Anterior cingulate cortex (tissue), 58 donors: ENCODE data around the gene TRMT2A.

Experiments
- DNase-seq, 58 donors: peaks; one replicate each; lab custom pipeline; 2025; lab: John Stamatoyannopoulos, UW

TRMT2A gene

DNA sequence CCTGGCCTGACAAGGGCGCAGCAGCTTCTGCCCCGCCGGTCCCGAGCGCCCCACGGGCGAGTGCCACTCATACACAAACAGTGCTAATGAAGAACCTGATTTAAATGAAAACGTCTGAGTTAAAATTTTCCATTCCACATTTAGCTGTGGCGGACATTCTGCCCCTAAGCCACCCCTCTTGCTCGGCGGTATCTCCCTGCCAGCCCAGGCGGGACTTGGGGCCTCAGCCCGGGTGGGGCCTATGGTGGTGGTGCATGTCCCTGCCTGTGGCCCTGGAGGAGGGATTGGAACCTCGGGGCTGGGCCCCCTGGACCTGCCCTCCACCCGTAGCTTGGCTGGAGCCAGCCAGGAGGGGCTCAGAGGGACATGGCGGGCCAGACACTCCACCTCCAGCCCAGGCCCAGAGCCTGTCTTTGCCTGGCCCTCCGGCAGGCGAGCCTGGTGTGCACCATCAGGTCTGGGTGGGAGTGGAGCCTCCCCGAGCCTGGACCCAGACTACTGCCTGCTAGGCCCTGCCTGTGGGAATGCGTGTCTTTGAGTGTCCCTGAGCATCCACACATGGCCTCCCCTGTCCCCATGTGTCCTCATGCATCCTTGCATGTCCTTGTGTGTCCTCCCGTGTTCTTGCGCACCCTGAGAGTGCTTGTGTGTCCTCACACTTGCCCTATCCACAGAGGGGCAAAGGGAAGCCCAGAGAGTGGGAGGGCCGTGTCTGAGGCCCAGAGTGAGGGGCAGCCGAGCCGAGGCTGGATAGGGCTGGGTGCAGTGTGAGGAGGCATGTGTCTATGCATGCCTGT lies 19.0 kb upstream of the TRMT2A start:
- no peak for DNase-seq

DNA sequence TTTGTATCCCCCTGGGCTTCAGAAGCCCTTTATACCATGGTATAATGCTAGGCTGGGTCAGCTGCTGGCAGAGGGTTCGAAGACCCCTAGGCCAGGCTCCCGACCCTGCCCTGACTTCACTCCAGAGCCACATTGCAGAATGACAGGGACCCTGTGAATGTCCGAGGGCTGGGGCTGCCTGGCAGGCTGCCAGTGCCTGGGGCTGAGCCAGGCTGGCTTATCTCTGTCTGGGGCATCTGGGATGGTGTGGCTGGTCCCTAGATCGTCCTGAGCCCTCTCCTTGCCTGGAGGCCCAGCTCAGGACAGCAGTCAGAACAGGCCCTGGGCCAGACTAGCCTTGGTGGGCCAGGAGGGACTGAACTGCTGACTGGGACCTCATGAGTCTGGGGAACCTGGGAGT lies 18.2 kb upstream of the TRMT2A start:
- DNase-seq = no peak

DNA sequence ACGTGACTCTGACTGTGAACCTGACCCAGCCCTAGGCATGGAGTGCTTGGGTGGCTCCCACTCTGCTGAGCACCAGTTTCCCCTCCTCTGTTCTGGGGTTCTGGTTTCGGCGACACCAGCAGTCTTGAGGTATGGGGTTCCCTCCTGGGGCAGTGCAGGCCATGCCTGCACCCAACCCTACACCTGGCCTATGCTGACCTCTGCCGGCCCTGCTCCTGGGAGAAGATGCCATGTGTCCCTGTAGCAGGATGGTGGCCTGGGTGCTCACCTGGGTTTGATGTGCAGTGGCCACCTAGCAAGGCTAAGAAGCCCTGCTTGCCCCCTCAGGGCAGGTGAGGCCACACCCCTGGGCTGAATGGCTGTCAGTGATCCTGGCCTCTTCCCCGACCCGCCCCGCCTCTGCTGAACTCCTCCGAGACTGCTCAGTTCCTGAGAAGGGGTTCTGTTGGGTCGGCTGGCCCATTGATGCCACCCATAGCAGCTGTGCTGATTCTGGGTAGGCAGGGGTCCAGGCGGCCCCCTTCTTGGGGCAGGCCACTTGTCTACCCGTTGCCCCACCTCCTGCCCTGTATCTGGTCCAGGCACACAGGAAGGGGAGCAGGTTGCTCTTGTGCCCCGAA lies 17.0 kb upstream of the TRMT2A start:
- no peak for DNase-seq

DNA sequence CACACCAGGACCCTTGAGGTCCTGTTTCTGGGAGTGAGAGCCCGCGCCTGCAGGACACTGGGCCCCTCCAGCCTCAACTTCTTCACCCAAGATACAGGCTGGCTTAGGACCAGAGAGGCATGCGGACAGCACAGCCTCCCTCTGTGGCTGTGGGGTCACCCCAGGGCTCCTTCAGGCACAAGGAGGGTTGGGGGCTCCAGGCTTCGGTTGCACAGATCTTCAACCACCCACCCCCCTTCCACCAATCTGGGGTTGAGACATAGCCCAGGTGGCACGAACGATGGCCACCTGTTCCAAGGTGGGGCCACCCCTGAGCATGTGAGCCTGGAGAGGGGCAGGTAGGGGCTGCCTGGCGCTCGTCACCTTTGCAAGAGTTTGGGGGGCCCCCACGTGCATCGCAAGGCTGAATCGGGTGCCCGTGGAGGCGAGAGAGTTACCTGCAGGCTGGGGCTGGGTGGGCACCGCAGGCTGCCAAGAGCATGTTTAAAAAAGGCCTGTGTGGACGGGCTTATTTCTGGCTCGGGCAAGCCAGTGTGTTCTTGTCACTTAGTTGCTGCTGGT lies 15.7 kb upstream of the TRMT2A start:
- DNase-seq = no peak

DNA sequence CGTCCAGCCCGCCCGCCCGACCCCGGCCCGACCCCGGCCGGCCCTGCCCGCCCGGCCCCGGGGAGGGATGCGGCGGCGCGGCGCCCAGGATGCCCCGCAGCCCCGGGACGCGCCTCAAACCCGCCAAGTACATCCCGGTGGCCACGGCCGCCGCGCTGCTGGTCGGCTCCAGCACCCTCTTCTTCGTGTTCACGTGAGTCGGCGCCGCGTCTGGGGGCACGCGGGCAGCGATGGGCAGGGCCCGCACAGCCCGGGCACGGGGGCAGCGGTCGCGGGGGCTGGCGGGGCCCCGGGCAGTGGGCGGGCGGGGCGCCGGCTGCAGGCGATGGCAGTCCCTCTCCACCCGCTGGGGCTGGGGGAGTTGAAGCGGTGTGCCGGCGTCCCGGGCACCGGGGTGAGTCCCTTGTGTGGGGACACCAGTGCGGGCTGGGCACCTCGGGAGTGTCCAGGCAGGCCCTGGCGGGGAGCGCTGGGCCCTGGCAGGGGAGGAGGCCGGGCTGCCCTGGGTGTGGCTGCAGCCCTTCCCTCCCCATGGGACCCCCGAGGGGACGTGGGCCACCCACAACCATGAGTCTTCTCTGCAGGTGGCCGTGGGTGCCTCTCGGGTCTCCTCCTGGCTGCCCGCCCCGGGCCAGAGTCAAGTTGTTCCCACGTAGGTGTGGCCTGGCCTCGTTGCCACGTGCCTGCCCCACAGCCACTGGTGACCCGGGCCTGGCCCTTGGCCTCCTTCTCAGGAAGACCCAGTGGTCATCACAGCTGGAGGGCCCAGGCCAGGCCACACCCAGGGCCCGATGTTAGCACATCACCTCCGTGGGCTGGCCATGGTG lies 15.0 kb upstream of the TRMT2A start:
- peak in 13 of 58 donors; percentile 15 to 57 (median 40) for DNase-seq

DNA sequence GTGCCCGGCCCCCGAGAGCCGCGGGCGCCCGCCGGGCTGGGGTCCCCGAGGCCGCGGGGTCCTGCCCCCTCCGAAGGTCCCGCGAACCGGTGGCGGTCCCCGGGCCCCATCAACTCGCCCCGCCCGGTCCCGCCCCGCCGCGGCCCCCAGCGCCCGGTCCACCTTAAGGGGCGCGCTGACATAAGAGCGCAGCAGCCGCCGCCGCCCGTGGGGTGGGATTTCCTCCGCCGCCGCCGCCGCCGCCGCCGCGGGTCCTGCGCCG lies 14.5 kb upstream of the TRMT2A start, which contains the start of gene ZDHHC8:
Gene ZDHHC8, plus strand, starts transcription at position 208 of the 262 bp plus-strand sequence. CDS start 144 bp downstream, outside the sequence.
- DNase-seq = peak in 19 of 58 donors; percentile 20 to 61 (median 44)

DNA sequence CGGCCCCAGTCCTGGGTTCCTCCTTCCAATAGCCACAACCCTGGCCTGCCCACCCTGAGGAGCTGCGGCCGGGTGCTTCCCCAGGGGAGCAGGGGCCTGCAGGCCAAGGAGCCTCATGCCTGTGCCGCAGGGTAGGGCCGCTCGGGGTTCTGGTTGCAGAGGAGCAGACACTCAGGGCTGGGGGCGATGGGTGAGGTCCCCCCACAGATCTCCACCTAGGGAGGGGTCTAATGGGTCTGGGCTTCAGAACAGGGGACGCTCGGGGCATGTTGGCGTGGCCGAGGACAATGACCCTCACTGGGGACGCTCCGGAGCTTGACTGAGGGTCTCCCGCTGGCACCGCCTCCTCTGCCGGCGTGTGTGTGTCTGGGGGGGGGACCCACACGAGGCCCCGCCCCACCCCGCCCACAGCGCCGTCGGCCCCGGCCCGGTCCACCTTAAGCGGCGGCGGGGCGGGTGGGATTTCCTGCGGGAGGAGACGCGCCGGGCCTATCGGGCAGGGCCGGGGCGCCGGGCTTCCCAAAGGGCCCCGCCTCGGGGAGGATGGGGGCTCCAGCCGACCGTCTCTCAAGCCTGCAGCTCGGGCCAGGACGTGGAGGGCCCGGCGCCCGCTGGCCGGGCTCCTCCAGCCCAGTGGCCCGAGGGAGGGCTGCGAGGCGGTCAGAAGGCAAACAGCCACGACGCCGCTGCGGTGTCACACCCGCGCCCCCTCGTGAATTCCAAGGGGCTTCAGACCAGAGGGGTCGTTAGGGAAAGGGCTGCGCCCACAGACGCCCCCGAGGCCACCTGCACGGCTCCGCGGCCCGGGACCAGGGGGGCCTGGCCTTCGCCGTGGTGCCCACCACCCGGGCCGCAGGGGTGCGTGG lies 13.9 kb upstream of the TRMT2A start:
- peak in 56 of 58 donors; percentile 39 to 91 (median 74) for DNase-seq

DNA sequence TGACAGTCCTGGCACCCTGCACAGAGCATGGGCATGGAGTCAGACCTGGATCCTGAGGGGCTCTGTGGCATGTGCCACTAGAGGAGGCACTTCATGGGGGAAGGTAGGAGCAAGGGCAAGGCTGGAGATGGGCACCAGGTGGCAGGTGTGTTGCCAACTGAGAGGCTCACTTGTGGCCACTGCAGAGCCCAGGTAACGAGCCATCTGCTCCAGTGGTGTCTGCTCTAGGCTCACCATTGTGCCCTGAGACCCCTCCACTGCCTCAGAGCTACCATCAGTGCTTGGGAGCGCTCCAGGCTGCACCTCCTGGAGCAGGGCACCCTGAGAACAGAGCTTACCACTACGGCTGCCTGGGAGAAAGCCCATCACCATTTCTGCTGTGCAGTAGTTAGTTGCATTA lies 13.3 kb upstream of the TRMT2A start:
- no peak for DNase-seq

DNA sequence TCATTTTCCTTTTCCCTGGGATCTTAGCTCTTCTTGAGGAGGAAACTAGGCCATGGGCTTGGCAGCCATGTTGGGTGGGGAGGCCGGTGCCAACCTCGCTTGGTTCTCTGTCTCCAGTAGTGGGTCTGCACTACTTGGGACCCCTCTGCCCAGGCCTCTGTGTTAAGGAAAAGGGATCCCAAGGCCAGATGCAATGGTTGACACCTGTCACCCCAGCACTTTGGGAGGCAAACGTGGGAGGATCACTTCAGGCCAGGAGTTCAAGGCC lies 12.7 kb upstream of the TRMT2A start:
- DNase-seq = no peak

DNA sequence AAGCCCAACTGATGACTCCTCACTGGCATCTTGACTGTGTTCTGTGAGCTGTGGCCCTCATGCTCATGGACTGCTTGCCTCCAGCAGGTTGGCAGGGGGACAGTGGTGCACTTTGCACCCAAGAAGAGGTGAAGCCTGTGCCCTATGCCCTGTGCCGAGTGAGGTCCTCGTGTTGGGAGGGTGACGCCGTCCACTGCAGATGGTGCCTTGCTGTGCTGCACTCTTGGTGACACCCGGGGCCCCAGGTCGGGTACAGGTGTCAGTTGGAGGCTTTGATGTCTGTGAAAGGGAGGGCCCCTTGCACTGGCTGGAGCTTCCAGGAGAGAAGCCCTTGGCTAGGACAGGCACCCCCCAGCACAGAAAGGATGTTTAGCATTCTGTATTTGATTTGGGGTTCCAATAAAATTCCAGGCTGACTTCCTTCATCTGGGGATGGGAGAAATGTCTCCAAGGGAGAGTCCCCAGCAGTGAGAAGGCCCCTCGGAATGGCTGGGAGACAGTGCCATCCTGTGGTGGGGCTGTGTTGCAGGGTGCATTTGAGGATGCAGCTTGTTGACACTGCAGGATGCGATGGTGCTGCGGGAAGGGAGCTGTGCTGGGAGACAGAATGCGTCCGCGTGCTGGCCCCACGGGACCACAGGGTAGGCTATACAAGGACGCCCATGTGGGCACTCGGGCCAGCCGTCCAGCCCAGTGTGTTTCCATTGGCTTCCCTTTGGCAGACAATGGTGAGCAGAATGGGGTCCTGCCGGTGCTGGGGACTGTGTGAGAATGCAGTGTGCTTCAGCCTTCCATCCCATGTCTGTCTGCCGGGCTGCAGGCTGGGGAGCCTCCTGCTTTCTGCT lies 12.1 kb upstream of the TRMT2A start:
- peak in 16 of 58 donors; percentile 15 to 53 (median 24) for DNase-seq

DNA sequence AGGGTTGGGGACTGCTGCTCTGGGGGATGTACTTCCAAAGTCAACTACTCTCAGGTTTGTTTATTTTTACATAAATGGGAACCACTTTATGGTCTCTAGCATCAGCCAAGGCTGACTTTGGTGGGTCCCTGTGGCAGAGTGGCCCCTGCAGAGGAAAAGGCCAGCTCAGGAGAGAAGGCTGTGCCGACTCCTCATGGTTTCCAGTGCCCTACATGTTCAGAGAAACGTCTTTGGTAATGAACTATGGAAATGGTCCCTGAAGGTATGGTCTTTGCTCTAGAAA lies 11.5 kb upstream of the TRMT2A start:
- DNase-seq = no peak

DNA sequence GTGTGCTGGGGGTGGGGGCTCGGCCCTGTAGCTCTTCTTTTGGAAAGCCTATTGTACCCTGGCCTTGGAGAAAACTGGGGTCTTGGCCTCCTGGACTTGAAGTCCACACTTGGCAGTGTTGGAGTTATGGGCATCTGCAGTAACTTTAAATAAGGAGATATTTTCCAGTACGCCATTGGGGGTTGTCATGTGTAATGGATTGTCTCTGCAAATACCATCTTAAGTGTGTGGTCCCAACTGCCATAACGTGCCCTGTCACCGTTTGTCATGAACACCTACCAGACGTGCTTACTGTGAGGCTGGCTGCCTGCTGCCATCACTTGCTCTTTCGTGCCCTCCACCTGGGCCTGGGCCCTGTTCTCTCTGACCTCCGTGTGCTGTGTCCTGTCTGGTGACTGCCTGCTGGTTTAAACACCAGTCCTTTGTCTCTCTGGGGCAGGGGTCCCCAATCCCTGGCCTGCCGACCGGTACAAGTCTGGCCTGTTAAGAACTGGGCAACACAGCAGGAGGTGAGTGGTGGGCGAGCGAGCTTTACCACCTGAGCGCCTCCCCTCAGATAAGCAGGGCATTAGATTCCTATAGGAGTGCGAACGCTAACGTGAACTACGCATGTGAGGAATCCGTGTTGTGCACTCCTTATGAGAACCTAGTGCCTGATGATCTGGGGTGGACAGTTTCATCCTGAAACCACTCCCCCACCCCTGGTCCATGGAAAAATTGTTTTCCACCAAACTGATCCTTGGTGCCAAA lies 11.0 kb upstream of the TRMT2A start:
- no peak for DNase-seq

DNA sequence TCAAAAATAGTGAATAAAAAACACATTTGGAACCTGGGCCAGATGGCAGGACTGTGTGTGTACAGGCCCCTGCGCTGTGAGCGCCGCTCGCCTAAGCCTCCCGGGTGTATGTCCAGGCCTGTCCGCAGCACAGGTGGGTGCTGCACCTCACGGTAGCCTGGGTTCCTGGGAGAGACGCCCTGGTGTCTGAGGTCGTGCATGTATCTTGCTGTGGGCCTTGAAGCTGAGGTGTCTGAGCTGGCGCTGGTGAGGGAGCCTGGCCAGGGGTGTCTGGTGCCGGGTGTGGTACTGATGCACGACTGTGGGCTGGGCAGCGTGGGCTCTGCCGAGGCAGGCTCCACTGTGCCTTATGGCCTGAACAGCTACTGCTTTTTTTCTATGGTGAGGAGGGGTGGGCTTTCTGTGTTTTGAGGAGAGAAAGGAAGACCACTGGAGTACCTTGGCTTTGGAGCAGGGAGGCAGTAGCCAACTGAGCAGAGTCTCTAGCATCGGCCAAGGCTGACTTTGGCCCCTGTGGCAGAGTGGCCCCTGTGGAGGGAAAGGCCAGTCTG lies 10.4 kb upstream of the TRMT2A start:
- no peak for DNase-seq

DNA sequence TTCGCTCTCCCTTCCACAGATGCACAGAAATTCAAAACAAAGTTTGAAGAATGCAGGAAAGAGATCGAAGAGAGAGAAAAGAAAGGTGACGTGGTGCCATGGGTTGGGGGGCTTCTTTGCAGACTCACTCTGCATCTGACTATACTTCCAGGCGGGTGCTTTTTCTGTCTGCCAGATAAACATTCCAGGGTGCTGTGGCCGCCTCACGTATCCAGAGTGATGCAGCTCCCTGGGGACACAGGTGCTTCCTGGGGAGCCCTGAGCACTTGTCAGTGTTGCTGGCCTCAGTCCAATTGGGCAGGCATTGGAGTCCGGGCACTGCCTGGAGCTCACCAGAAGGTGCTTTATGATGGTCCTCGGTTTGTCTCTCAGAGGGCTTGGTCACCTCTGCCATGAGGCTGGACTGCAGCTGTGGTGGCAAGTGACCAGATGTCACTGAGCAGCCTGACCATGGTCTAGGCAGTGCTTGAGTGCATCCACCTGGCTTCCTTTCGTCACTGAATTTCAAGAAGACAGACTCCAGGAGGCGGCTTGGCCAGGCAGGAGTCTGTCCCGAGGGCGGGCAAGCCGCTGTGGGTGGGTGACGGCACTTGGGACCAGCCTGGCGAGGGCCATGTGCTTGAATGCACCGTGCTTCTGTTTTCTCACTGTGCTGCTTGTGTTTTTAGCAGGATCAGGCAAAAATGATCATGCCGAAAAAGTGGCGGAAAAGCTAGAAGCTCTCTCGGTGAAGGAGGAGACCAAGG lies 9.4 kb upstream of the TRMT2A start:
- peak in 2 of 58 donors; percentile 26 to 29 for DNase-seq

DNA sequence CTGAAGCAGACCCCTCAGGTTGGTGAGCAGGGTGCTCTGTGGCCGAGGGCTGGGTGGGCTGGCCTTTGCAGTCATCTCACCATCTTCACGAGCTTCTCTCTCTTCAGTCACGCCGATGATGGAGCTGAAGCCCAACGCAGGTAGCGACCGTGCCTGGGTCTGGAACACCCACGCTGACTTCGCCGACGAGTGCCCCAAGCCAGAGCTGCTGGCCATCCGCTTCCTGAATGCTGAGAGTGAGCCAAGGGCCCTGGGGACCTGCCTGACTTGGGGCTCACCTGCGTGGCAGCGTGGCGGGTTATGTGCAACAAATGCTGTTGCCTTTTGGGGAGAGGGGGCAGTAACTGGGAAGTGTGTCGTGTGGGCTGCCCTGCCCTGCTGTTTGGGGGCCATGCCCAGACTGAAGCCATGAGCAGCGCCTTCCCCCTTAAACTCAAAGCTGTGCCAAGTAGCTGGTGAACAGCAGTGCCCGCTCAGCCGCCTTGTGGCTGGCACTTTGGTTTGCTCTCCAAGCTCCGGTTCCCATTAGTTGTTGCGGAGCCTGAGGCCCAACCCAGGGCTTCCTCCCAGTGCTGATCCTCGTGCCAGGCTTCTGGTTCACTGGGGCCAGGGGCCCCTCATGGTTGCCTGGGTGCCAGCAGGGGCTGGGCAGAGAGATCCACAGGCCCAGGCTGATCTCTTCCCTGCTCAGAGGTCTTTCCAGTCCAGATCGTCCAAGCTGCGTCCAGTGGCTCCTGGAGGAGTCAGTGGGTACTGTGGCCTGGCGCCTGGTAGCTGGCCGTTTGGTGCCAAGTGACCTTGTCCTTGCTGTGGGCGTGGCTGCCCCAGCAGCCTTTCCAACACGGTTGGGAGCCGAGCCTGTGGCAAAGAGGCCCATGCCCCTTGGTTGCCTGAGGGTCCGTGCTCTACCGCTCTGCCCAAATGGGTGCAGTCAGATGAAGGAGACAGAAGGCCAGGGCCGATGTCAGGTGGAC lies 8.5 kb upstream of the TRMT2A start:
- no peak for DNase-seq

DNA sequence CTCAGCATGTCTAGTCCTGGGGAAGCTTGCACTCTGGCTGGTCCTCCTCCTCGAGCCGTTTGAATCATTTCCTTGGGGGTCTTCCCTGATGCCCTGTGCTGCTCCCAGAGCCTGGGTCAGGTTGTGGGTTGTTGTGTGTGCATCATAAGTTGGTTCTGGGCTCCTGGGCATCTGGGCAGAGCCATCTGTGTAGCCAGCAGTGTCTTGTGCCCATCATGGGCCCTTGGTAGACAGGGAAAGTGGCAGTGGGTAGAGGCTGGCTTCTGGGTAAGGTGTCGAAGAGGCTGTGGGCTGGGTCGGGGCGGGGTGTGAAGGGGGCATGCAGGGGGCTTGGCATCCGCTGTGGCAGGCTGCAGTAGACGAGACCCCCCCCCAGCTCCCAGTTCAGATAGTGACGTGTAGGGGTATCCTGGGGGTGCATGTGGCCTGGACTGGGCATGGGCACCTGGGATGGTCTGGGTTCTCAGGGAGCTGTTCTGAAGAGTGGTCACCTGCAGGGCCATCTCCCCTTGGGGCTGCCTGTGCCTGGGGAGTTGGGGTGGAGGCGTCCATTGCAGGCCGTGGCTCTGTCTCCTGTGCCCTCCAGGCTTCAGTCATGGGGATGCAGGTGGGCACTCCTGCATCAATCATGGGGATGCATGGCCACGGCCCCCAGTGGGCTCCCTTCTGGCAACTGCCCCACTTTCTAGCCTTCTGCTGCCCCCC lies 7.2 kb upstream of the TRMT2A start:
- DNase-seq = no peak
